ENCODE data around the gene ITIH4. TPM values are rescaled to one million over a fixed set of nuclear protein-coding genes. Genes with fewer than 3 reads are reported as not detected.

The ITIH4 gene
- total RNA-seq, 1 donor from 2014 or later, result 8.0 TPM

- Mint-ChIP-seq H3K36me3 (ENCODE audit: unreplicated experiment) (no peaks in the 10 kb centered on the region), H3K9me3 (ENCODE audit: unreplicated experiment) (peaks cover 6% of the 10 kb centered on the region), H3K4me1 (ENCODE audit: low read depth, unreplicated experiment) (peaks cover 25% of the 10 kb centered on the region), H3K27me3 (ENCODE audit: unreplicated experiment) (peaks cover 10% of the 10 kb centered on the region), H3K27ac (ENCODE audit: unreplicated experiment) (no peak overlapping the region), H3K4me3 (ENCODE audit: unreplicated experiment) (no peak overlapping the region)
- DNase-seq, result no peak
- TF ChIP-seq CTCF (IDR thresholded peaks at IDR 0.05; ENCODE audit: partially characterized antibody, unreplicated experiment), result no peak
These were observed 9.5 kb upstream of the ITIH4 start for GRCh38 chr3:52839892-52840545.

DNA sequence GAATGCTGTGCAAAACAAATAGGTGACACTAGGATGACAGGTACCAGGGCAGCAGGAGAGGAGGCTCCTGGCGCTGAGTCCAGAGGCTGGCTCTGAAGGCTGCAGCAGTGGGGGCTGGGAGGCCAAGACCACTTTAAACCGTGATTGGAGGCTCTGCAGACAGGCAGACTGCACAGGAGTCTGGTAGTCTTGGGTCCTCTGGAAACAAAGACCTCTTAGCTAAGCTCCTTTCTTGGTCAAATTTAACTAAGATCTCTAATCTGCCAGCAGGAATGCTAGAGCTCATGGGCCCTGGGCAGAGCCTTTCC is 8.8 kb upstream of the ITIH4 start:
- no peak overlapping the region for H3K4me3 Mint-ChIP-seq (ENCODE audit: unreplicated experiment)

DNA sequence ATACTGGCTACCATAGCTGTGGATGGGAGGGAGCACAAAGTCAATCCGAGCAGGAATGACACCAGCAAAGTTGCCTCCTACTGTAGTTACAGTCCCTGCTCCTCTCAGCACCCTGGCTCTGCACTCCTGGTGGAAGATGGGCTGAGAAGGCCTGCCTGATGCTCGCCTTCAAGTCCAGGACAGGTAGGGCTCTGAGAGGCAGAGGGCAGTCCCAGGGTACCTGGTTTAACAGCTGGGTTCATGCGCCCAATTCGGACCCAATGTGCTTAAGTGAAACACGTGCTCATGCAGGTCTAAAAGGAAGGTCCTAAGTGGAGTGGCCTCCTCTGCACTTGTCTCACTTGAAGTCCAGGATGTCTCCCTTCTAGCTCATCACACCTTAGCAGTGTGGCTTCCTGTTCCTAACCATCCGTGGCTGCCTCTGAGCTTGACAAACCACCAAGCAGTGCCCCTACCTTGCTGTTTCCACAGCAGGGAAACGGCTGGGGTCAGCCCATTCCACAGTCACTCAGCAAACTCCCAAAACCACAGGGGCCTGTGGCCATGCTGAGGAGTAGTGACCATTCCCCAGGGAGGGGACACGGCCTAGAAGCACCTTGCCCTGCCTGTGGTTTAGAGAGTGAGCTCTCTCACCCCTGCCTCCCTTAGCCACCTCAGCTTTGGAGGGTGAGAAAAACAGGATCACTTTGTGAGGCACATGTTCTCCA is 8.2 kb upstream of the ITIH4 start:
- no peak for TF ChIP-seq CTCF (IDR thresholded peaks at IDR 0.05; ENCODE audit: partially characterized antibody, unreplicated experiment)
- no peaks in the 10 kb centered on the region for H3K36me3 Mint-ChIP-seq (ENCODE audit: unreplicated experiment)
- H3K4me3 Mint-ChIP-seq (ENCODE audit: unreplicated experiment), result no peak overlapping the region
- H3K27ac Mint-ChIP-seq (ENCODE audit: unreplicated experiment), result no peak overlapping the region
- H3K4me1 Mint-ChIP-seq (ENCODE audit: low read depth, unreplicated experiment), result peaks cover 30% of the 10 kb centered on the region
- peaks cover 8% of the 10 kb centered on the region for H3K27me3 Mint-ChIP-seq (ENCODE audit: unreplicated experiment)
- no peak for DNase-seq
- H3K9me3 Mint-ChIP-seq (ENCODE audit: unreplicated experiment), result peaks cover 8% of the 10 kb centered on the region

More for the DNA sequence above, 8.8 kb upstream of the ITIH4 start:
- Mint-ChIP-seq H3K27me3 (ENCODE audit: unreplicated experiment) (peaks cover 8% of the 10 kb centered on the region), H3K4me1 (ENCODE audit: low read depth, unreplicated experiment) (peaks cover 30% of the 10 kb centered on the region), H3K36me3 (ENCODE audit: unreplicated experiment) (no peaks in the 10 kb centered on the region), H3K27ac (ENCODE audit: unreplicated experiment) (no peak overlapping the region), H3K9me3 (ENCODE audit: unreplicated experiment) (peaks cover 8% of the 10 kb centered on the region)
- TF ChIP-seq CTCF (IDR thresholded peaks at IDR 0.05; ENCODE audit: partially characterized antibody, unreplicated experiment), result no peak
- no peak for DNase-seq

DNA sequence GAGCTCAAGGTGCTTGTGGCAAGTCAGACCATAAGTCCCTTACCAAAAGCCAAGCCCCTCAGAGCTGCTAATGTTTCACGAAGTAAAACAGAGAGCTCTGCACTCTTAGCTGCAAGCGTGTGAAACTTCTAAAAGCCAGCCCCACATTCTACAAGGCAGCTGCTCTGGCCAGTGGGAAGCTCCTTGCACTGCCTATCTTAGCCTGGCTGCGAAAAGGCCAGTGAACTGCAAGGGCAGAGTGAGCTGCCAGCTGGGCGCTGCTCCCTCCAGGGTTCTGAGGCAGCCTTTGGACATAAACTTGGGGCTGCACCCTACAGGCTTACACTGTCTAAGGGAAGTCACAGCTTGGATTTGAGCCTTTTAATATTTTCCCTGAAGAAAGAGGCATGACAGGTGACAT is 6.5 kb upstream of the ITIH4 start:
- no peak overlapping the region for H3K27ac Mint-ChIP-seq (ENCODE audit: unreplicated experiment)
- TF ChIP-seq CTCF (IDR thresholded peaks at IDR 0.05; ENCODE audit: partially characterized antibody, unreplicated experiment), result no peak

DNA sequence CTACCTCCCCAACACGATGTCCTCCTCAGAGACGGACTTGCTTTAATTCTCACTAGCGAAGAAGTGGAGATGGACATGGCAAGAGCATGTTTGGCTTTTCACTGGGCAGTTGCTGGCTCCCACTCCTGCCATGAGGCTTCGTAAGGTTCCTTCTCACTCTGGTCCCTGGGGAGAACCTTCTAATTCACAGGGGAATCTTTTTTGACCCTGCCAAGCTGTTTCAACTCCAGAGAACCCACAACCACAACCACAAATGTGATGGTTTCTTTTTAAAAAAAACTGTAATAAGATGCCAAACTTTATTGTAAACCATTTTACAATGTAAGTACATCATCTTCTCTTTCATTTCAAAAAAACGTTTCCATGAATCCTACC is 6.0 kb upstream of the ITIH4 start:
- DNase-seq, result no peak
- H3K9me3 Mint-ChIP-seq (ENCODE audit: unreplicated experiment), result peaks cover 10% of the 10 kb centered on the region
- TF ChIP-seq CTCF (IDR thresholded peaks at IDR 0.05; ENCODE audit: partially characterized antibody, unreplicated experiment), result no peak
- peaks cover 26% of the 10 kb centered on the region for H3K4me1 Mint-ChIP-seq (ENCODE audit: low read depth, unreplicated experiment)
- H3K27me3 Mint-ChIP-seq (ENCODE audit: unreplicated experiment), result peaks cover 9% of the 10 kb centered on the region
- no peaks in the 10 kb centered on the region for H3K36me3 Mint-ChIP-seq (ENCODE audit: unreplicated experiment)
- peak overlapping the region; percentile 34 for H3K4me3 Mint-ChIP-seq (ENCODE audit: unreplicated experiment)
- H3K27ac Mint-ChIP-seq (ENCODE audit: unreplicated experiment), result no peak overlapping the region

More for the DNA sequence above, 6.5 kb upstream of the ITIH4 start:
- Mint-ChIP-seq H3K4me3 (ENCODE audit: unreplicated experiment) (peak overlapping the region; percentile 34), H3K4me1 (ENCODE audit: low read depth, unreplicated experiment) (peaks cover 23% of the 10 kb centered on the region), H3K27me3 (ENCODE audit: unreplicated experiment) (peaks cover 8% of the 10 kb centered on the region), H3K36me3 (ENCODE audit: unreplicated experiment) (no peaks in the 10 kb centered on the region), H3K9me3 (ENCODE audit: unreplicated experiment) (peaks cover 10% of the 10 kb centered on the region)
- DNase-seq, result no peak

Data from glutamatergic neuron (in vitro differentiated cells).